Caco-2 (cell line): ENCODE data around the gene FCAMR. TPM values are rescaled to one million over a fixed set of nuclear protein-coding genes. Genes with fewer than 3 reads are reported as not detected.

ENCODE experiments used
- Bru-seq: library from RNA; stranded (reverse); fragments of 400-500 nt; gene quantifications from one replicate; lab custom pipeline; 2021; lab: Mats Ljungman, UMichigan
- BruChase-seq, 2 experiments: library from RNA; stranded (reverse); fragments of 400-500 nt; gene quantifications; one replicate each; lab custom pipeline; 2021; lab: Mats Ljungman, UMichigan
- BruUV-seq: library from RNA; stranded (reverse); fragments of 400-500 nt; replicated peaks from 2 replicates; lab custom pipeline; 2021; lab: Mats Ljungman, UMichigan
- CTCF ChIA-PET: fragments of 300-600 bp; sonication (Branson Sonifier 250); formaldehyde crosslinking; loops from one replicate; lab custom pipeline; 2022; ENCODE audit warnings: antibody characterized with exemption; lab: Charles Lee
- POLR2A ChIA-PET: fragments of 300-600 bp; sonication (Branson Sonifier 250); formaldehyde crosslinking; loops from one replicate; lab custom pipeline; 2022; ENCODE audit warnings: antibody characterized with exemption; lab: Charles Lee
- DNase-seq, 2 experiments: peaks; one replicate each; pipeline versions ENCODE4 v3.0.0 to v3.0.0-alpha.2; 2020 to 2022
- H3K27me3 ChIP-seq: replicated peaks from 2 replicates; pipeline ENCODE4 v1.6.0; 2011; ENCODE audit warnings: low read length; ENCODE audit not compliant: control insufficient read depth, insufficient read depth
- H3K36me3 ChIP-seq: 2 replicates; pipeline ENCODE4 v1.5.1; 2011; ENCODE audit warnings: low read length; ENCODE audit not compliant: control insufficient read depth, insufficient read depth
- H3K4me1 ChIP-seq: fragments of 250-450 bp; sonication (Bioruptor Pico); 2 replicates; pipeline ENCODE4 v1.5.1; 2020; ENCODE audit warnings: mild to moderate bottlenecking
- H3K4me3 ChIP-seq: 2 replicates; pipeline ENCODE4 v1.5.1; 2011; ENCODE audit warnings: low read depth, mild to moderate bottlenecking, control low read depth, low read length
- H3K9me3 ChIP-seq: fragments of 250-450 bp; sonication (Bioruptor Pico); 2 replicates; pipeline ENCODE4 v1.5.1; 2020; ENCODE audit warnings: mild to moderate bottlenecking, moderate library complexity
- H3K27ac Mint-ChIP-seq: one replicate; pipeline ENCODE4 v1.8.0; 2022; ENCODE audit warnings: mixed read lengths; ENCODE audit not compliant: unreplicated experiment
- H3K27me3 Mint-ChIP-seq: one replicate; pipeline ENCODE4 v1.8.0; 2022; ENCODE audit warnings: mixed read lengths; ENCODE audit not compliant: insufficient read depth, unreplicated experiment
- H3K36me3 Mint-ChIP-seq: one replicate; pipeline ENCODE4 v1.8.0; 2022; ENCODE audit warnings: mild to moderate bottlenecking, mixed read lengths; ENCODE audit not compliant: insufficient read depth, unreplicated experiment
- H3K4me1 Mint-ChIP-seq: one replicate; pipeline ENCODE4 v1.8.0; 2022; ENCODE audit warnings: low read depth, mixed read lengths; ENCODE audit not compliant: unreplicated experiment
- H3K4me3 Mint-ChIP-seq: one replicate; pipeline ENCODE4 v1.8.0; 2022; ENCODE audit warnings: mild to moderate bottlenecking, moderate library complexity, mixed read lengths; ENCODE audit not compliant: unreplicated experiment
- H3K9me3 Mint-ChIP-seq: one replicate; pipeline ENCODE4 v1.8.0; 2022; ENCODE audit warnings: mixed read lengths; ENCODE audit not compliant: unreplicated experiment
- CTCF ChIP-seq, 2 experiments: fragments of 200-600 bp in 1 of 2; IDR thresholded peaks; 1 replicate in 1 of 2; 2 replicates in 1 of 2; pipeline versions ENCODE4 v1.5.1 to v1.8.0; 2011 to 2022; ENCODE audit warnings: antibody characterized with exemption in 1 of 2, control low read depth in 1 of 2, inconsistent platforms in 1 of 2, low read depth in 1 of 2, low read length in 1 of 2, mild to moderate bottlenecking in 1 of 2, moderate library complexity in 1 of 2; ENCODE audit not compliant: insufficient read depth in 1 of 2, severe bottlenecking in 1 of 2, unreplicated experiment in 1 of 2
- intact Hi-C: fragments of 100-400 bp; cut with micrococcal nuclease; formaldehyde crosslinking; loops from one replicate; pipeline ENCODE4 v1.10.0; 2022; ENCODE audit not compliant: unreplicated experiment
- long read RNA-seq: library from polyadenylated mRNA; stranded (forward); transcript quantifications from one replicate; pipeline ENCODE4 v2.0.0, GENCODE V29; 2022
- total RNA-seq: library from RNA; stranded (reverse); gene quantifications from 2 replicates; pipeline ENCODE4 v1.2.3, GENCODE V29; 2022

FCAMR gene, protein sequence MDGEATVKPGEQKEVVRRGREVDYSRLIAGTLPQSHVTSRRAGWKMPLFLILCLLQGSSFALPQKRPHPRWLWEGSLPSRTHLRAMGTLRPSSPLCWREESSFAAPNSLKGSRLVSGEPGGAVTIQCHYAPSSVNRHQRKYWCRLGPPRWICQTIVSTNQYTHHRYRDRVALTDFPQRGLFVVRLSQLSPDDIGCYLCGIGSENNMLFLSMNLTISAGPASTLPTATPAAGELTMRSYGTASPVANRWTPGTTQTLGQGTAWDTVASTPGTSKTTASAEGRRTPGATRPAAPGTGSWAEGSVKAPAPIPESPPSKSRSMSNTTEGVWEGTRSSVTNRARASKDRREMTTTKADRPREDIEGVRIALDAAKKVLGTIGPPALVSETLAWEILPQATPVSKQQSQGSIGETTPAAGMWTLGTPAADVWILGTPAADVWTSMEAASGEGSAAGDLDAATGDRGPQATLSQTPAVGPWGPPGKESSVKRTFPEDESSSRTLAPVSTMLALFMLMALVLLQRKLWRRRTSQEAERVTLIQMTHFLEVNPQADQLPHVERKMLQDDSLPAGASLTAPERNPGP
- total RNA-seq (0.18 TPM in 1 of 2 replicates, not detected in the other), Bru-seq, nascent RNA (not detected), BruChase-seq, experiment 1, labeled RNA remaining after a 2-hour chase (percentile 13 among the genes with signal in this experiment), BruChase-seq, experiment 2, labeled RNA remaining after a 6-hour chase (percentile 7 among the genes with signal in this experiment)
- long read RNA-seq = 0 reads

GRCh38 chr1:206970446-206970845, at the start of gene FCAMR:
FCAMR (minus strand) TSS chr1:206970460; CDS start chr1:206970125, 335 bp downstream.
- no peaks in the 10 kb centered on the region for H3K27me3 ChIP-seq
- no peak for DNase-seq
- Mint-ChIP-seq H3K4me1 (peaks cover 14% of the 10 kb centered on the region), H3K4me3 (no peak within 1 kb of the TSS), H3K36me3 (no peaks in the 10 kb centered on the region), H3K27ac (no peak within 1 kb of the TSS), H3K9me3 (no peaks in the 10 kb centered on the region), H3K27me3 (no peaks in the 10 kb centered on the region)
- ChIA-PET POLR2A (no interaction called here), CTCF (no interaction called here)
- H3K36me3 ChIP-seq = no peaks in the 10 kb centered on the region
- no TSS peak for BruUV-seq
- H3K4me1 ChIP-seq = peaks cover 41% of the 10 kb centered on the region
- TF ChIP-seq CTCF (IDR thresholded peaks at IDR 0.05; ENCODE audit: insufficient read depth in 1 of 2, low read depth in 1 of 2, low read length in 1 of 2, severe bottlenecking in 1 of 2, unreplicated experiment in 1 of 2) = no peak
- intact Hi-C loops = no loop called here
- H3K4me3 ChIP-seq = no peak within 1 kb of the TSS
- H3K9me3 ChIP-seq = no peaks in the 10 kb centered on the region

GRCh38 chr1:207019661-207020060, 49.4 kb upstream of the FCAMR start:
- peaks cover 28% of the 10 kb centered on the region for H3K36me3 Mint-ChIP-seq
- no peak overlapping the region for H3K4me3 ChIP-seq
- intact Hi-C loops = loop anchor here (1.0 kb wide), 2 partner anchors 12 to 13 kb away; partner anchors contain the start of gene C1orf116
- TF ChIP-seq CTCF (IDR thresholded peaks at IDR 0.05; ENCODE audit: insufficient read depth in 1 of 2, low read depth in 1 of 2, low read length in 1 of 2, severe bottlenecking in 1 of 2, unreplicated experiment in 1 of 2) = no peak
- no peak overlapping the region for H3K4me3 Mint-ChIP-seq
- DNase-seq = no peak
- H3K36me3 ChIP-seq = peaks cover 12% of the 10 kb centered on the region; the same call in 1 of the 2 replicates
- H3K4me1 ChIP-seq = peaks cover 42% of the 10 kb centered on the region
- no peaks in the 10 kb centered on the region for H3K9me3 Mint-ChIP-seq
- TSS peak; percentile 88 for BruUV-seq
- no peaks in the 10 kb centered on the region for H3K27me3 Mint-ChIP-seq
- CTCF ChIA-PET = interaction anchor here (2.4 kb wide), 1 partner anchor 13 kb away, joined by 11 read pairs; the partner anchor contains the start of gene C1orf116
- peaks cover 38% of the 10 kb centered on the region for H3K4me1 Mint-ChIP-seq
- H3K9me3 ChIP-seq = no peaks in the 10 kb centered on the region
- H3K27ac Mint-ChIP-seq = peak overlapping the region; percentile 64
- POLR2A ChIA-PET = interaction anchor here (0.8 to 4.6 kb wide), 2 partner anchors 9 to 13 kb away, joined by 3 to 25 read pairs; partner anchors contain the start of gene C1orf116
- no peaks in the 10 kb centered on the region for H3K27me3 ChIP-seq

- Histone ChIP-seq H3K27me3 (no peaks in the 10 kb centered on the region), H3K4me3 (no peak overlapping the region), H3K36me3 (peaks cover 10% of the 10 kb centered on the region; the same call in 1 of the 2 replicates), H3K4me1 (peaks cover 37% of the 10 kb centered on the region), H3K9me3 (no peaks in the 10 kb centered on the region)
- no peak for DNase-seq
- peaks cover 23% of the 10 kb centered on the region for H3K36me3 Mint-ChIP-seq
- ChIA-PET POLR2A (interaction anchor here (0.8 to 4.6 kb wide), 2 partner anchors 8 to 13 kb away, joined by 3 to 25 read pairs; partner anchors contain the start of gene C1orf116), CTCF (interaction anchor here (2.4 kb wide), 1 partner anchor 14 kb away, joined by 11 read pairs; the partner anchor contains the start of gene C1orf116)
- no TSS peak for BruUV-seq
- intact Hi-C loops = no loop called here
- H3K27me3 Mint-ChIP-seq = no peaks in the 10 kb centered on the region
- peak overlapping the region; percentile 64 for H3K27ac Mint-ChIP-seq
- peaks cover 33% of the 10 kb centered on the region for H3K4me1 Mint-ChIP-seq
- H3K4me3 Mint-ChIP-seq = no peak overlapping the region
- no peak for TF ChIP-seq CTCF (IDR thresholded peaks at IDR 0.05; ENCODE audit: insufficient read depth in 1 of 2, low read depth in 1 of 2, low read length in 1 of 2, severe bottlenecking in 1 of 2, unreplicated experiment in 1 of 2)
- no peaks in the 10 kb centered on the region for H3K9me3 Mint-ChIP-seq
These were observed 48.9 kb upstream of the FCAMR start for GRCh38 chr1:207019161-207019560.
